Kidney epithelial cell (primary cell): ENCODE results near the gene CSTF3. TPM values are rescaled to one million over a fixed set of nuclear protein-coding genes. Genes with fewer than 3 reads are reported as not detected.

ENCODE experiments used
- DNase-seq: peaks from one replicate; pipeline ENCODE4 v3.0.0-alpha.2; 2010; ENCODE audit warnings: low read depth
- H3K27me3 ChIP-seq: 2 replicates; pipeline ENCODE4 v1.6.0; 2011; ENCODE audit warnings: low read length; ENCODE audit not compliant: control insufficient read depth, insufficient read depth
- H3K36me3 ChIP-seq: 2 replicates; pipeline ENCODE4 v1.5.1; 2011; ENCODE audit warnings: low read length; ENCODE audit not compliant: control insufficient read depth, insufficient read depth
- H3K4me3 ChIP-seq: 2 replicates; pipeline ENCODE4 v1.5.1; 2011; ENCODE audit warnings: low read depth, mild to moderate bottlenecking, control low read depth, low read length
- total RNA-seq: library from RNA; depleted of rRNA; stranded (reverse); fragments of >200 nt; gene quantifications from 2 replicates; pipeline ENCODE4 v1.2.3, GENCODE V29; 2015
- TF ChIP-seq, protein P1 (sequence below): IDR thresholded peaks from 2 replicates; pipeline ENCODE4 v1.5.1; 2011; ENCODE audit warnings: mild to moderate bottlenecking, moderate library complexity, low read length, control low read depth, inconsistent platforms; ENCODE audit not compliant: insufficient read depth, poor library complexity, severe bottlenecking

Gene CSTF3
- total RNA-seq, 1 donor from 2014 or later: 21.1 TPM

DNA sequence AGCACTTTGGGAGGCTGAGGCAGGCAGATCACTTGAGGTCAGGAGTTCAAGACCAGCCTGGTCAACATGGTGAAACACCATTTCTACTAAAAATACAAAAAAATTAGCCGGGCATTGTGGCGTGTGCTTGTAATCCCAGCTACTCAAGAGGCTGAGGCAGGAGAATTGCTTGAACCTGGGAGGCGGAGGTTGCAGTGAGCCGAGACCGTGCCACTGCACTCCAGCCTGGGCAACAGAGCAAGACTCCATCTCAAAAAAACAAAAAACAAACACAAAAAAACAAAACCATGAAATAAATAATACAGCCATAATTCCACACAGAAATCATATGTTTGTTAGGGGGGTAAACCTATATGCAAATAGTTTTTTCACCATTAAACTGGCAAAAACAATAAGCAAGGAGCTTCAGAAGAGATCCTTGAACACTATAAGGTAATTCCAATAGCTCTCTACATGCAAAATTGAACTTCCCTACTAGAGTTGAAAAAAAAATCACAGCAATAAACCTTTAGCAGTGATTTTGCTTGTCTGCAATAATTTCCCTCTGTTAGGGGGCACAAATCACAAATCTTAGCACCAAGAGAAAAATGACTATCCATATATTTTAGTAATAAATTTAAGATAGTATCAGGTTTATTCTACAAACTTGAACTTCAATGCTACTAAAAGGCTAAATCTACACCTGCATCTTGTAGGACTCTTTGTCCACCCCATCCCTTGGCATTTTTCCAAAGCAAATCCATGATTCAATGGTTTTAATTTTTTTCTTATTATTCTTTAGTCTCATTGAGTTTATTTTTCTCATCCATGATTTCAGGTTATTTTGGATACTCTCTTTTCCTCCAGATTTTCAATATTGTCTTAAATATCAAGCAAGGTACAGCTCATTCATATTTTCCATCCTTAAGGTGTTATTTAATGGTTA, 3.9 kb downstream of the CSTF3 start:
- no peak for DNase-seq
- Histone ChIP-seq H3K27me3 (no peaks in the 10 kb centered on the region), H3K36me3 (no peaks in the 10 kb centered on the region), H3K4me3 (no peak overlapping the region)
- TF ChIP-seq, protein P1, sequence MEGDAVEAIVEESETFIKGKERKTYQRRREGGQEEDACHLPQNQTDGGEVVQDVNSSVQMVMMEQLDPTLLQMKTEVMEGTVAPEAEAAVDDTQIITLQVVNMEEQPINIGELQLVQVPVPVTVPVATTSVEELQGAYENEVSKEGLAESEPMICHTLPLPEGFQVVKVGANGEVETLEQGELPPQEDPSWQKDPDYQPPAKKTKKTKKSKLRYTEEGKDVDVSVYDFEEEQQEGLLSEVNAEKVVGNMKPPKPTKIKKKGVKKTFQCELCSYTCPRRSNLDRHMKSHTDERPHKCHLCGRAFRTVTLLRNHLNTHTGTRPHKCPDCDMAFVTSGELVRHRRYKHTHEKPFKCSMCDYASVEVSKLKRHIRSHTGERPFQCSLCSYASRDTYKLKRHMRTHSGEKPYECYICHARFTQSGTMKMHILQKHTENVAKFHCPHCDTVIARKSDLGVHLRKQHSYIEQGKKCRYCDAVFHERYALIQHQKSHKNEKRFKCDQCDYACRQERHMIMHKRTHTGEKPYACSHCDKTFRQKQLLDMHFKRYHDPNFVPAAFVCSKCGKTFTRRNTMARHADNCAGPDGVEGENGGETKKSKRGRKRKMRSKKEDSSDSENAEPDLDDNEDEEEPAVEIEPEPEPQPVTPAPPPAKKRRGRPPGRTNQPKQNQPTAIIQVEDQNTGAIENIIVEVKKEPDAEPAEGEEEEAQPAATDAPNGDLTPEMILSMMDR: no peak

DNA sequence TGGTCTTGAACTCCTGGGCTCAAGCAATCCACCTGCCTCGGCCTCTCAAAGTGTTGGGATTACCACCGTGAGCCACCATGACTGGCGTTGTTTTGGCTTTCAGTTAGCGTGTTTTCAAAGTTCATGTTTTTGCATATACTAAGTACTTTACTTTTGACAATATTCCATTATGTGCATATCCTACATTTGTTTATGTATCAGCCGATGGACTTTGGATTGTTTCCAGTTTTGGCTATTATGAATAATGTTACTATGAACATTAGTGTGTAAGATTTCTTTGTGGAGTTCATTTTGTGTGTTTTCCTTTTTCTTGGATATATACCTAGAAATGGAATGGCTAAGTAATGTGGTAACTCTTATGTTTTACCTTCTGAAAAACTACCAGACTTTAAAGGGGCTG, 9.9 kb downstream of the CSTF3 start:
- TF ChIP-seq, protein P1: no peak
- Histone ChIP-seq H3K27me3 (no peaks in the 10 kb centered on the region), H3K36me3 (no peaks in the 10 kb centered on the region), H3K4me3 (no peak overlapping the region)
- DNase-seq: no peak

DNA sequence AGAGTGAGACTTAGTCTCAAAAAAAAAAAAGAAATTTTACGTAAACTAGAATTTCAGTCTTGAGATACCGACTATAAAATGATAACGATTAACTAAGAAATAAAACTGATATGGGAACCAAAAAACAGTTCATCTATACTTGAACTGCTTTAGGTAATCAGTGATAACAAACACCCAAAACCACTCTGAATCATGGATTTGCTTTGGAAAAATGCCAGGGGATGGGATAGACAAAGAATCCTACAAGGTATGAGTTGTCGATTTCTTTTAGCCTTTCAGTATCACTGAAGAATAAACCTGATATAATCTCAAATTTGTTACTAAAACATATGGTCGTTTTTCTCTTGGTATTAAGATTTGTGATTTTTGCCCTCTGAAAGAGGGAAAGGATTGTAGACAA, 13.7 kb downstream of the CSTF3 start:
- H3K36me3 ChIP-seq: no peaks in the 10 kb centered on the region

DNA sequence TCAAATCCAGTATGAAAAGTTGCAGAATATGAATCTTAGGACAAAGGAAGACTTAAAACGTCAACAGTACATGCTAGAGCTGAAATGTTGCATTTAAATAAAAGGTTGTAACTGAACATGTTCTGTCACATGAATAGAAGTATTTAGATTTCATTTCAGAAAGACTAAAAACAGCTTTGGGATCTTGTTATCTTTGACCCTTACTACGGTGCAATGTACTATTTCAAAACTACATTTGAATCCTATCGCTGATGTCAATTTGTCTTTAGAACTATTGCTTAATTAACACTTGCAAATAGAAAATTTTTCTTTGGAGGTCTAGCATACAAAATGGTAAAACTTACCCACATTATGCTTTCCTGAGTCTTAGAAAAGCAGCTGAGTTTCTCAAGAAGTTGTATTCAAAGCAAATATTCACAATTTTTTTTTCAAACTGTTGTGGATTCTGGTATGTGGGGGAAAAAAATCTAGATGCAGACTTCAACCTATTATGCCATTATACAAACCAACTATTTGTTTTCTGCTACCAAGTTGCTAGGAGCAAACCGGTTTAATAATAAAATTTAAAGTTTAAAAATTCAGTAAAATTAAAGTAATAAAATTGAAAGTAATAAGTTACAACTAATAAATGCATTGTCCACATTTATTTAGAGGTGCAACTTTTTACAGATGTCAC, 25.4 kb downstream of the CSTF3 start:
- TF ChIP-seq, protein P1: no peak
- no peaks in the 10 kb centered on the region for H3K27me3 ChIP-seq
- DNase-seq: no peak
- H3K36me3 ChIP-seq: no peaks in the 10 kb centered on the region
- no peak overlapping the region for H3K4me3 ChIP-seq

More for the DNA sequence above, 13.7 kb downstream of the CSTF3 start:
- no peak for DNase-seq
- Histone ChIP-seq H3K27me3 (no peaks in the 10 kb centered on the region), H3K4me3 (no peak overlapping the region)
- TF ChIP-seq, protein P1: no peak

DNA sequence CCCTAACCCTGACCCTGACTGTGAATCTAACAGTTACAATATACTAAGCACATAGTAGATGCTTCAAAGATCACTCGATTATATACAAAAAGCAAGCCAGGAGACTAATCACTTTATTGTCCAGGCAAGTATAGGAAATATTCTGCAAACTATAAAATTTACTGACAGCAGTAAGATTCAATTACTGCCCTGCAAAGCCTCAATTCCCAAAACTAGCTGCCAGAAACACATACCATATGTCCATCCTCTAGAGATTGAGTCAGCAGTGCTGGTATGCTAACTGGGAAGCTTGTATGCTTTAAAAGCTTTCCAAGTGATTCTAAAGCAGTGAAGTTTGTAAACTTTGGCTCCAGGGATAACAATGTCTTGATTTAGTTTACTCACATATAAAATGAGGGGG, 26.1 kb downstream of the CSTF3 start:
- no peak for DNase-seq
- TF ChIP-seq, protein P1: no peak
- Histone ChIP-seq H3K4me3 (no peak overlapping the region), H3K27me3 (no peaks in the 10 kb centered on the region), H3K36me3 (no peaks in the 10 kb centered on the region)
